Measurements from ENCODE around the gene SFRP5. TPM values are rescaled to one million over a fixed set of nuclear protein-coding genes. Genes with fewer than 3 reads are reported as not detected.

Gene SFRP5, protein sequence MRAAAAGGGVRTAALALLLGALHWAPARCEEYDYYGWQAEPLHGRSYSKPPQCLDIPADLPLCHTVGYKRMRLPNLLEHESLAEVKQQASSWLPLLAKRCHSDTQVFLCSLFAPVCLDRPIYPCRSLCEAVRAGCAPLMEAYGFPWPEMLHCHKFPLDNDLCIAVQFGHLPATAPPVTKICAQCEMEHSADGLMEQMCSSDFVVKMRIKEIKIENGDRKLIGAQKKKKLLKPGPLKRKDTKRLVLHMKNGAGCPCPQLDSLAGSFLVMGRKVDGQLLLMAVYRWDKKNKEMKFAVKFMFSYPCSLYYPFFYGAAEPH
- polyA plus RNA-seq (ENCODE audit: low read depth in 6 of 6): not detected

DNA sequence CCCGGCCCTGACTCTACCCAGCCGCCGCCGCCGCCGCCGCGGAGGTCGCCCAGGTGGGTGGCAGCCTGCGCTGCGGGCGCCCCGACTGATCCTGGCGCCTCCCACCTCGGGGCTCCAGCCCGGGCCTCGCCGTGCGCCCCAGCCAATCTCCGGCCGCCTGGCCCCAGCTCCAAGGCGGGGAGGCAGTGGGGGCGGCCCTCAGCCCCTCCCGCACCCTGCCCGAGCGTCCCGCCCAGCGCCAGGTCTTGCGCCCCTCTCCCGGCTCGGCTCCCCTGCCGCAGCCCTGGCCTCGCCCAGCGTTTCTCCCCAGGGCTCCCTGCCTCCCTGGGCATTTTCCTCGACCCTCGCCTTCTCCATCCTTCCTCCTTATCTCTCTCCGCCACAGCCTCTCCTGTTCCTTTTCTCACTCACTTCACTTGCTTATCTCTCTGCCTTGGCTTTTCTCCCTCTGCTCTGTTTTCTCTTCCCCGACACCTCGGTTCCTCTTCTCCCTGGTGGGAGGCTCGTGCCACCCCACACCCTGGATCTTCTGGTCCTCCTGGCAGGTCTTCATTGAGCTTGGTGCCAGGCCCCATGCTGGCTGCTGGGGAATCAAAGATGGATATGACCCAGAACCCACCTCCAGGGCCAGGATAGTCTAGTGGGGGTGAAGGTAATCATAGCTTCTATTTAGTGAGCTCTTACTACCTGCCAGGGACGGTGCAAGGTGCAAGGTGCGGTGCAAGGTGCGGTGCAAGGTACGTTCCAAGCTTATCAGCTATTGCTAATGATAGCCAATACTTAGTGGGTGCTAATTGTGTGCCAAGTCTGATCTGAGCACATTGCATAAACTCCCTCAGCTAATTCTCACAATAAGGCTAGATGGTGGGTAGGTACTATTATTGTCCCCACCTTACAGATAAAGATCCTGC, at the start of gene SFRP5:
Gene SFRP5 (minus strand): TSS at position 87 of the 911 bp plus-strand sequence. CDS start 166 bp downstream, outside the sequence.
- Mint-ChIP-seq H3K27me3 (peaks cover 26 to 60% (median 46%) of the 10 kb centered on the region in 3 donors), H3K27ac (peak within 1 kb of the TSS in 1 of 6 donors; percentile 49), H3K4me1 (peaks cover 19 to 21% (median 20%) of the 10 kb centered on the region in 3 donors), H3K36me3 (peaks cover 0 to 10% of the 10 kb centered on the region in 2 donors), H3K9me3 (no peaks in the 10 kb centered on the region), H3K4me3 (peak within 1 kb of the TSS in 7 of 8 donors; percentile 13 to 80 (median 65))
- ATAC-seq (ENCODE audit: low read depth in 2 of 2) (no peak), DNase-seq (no peak)

DNA sequence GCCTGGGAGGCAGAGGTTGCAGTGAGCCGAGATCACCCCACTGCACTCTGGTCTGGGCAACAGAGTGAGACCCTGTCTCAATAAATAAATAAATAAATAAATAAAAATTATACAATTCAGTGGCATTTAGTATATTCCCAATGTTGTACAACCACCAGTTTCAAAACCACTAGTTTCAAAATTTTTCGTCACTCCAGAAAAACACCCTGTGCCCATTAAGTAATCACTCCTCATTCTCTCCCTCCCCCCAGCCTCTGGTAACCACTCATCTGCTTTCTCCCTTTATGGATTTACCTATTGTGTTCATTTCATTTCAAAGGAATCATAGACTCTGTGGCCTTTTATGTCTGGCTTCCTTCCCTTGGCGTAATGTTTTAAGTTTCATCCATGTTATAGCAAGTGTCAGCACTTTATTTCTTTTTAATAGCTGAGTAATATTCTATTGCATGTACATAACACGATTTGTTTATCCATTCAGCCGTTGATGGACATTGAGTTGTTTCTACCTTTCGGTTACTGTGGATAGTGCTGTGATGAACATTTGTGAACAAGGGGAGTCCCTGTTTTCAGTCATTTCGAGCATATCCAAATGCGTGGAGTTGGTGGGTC, 48.4 kb upstream of the SFRP5 start:
- Mint-ChIP-seq H3K4me3 (no peak overlapping the region), H3K36me3 (no peaks in the 10 kb centered on the region), H3K9me3 (no peaks in the 10 kb centered on the region), H3K4me1 (no peaks in the 10 kb centered on the region), H3K27me3 (peaks cover 11 to 39% (median 29%) of the 10 kb centered on the region in 3 donors), H3K27ac (no peak overlapping the region)
- DNase-seq (no peak), ATAC-seq (ENCODE audit: low read depth in 2 of 2) (no peak)

DNA sequence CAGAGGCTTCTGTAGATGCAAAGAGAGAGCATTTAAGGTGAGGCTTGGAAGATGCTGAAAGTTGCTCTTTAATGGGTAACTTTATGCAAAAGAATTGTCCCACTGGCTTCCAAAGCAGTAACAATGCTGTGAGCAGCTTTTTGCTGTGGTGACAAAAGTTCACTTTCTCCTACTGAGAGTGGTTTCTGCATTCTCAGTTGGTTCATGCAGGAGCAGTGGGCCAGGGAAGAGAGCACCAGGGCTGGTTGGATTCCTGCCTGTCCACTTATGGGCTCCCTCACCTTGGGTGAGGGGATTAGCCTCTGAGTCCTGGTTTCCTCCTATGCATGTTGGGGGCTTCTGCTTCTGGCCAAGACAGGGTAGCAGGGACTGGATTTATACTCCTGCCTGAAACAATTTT, 46.8 kb upstream of the SFRP5 start:
- DNase-seq (no peak), ATAC-seq (ENCODE audit: low read depth in 2 of 2) (no peak)
- H3K4me1 Mint-ChIP-seq: no peaks in the 10 kb centered on the region
- H3K4me3 Mint-ChIP-seq: no peak overlapping the region
- H3K36me3 Mint-ChIP-seq: no peaks in the 10 kb centered on the region
- H3K27ac Mint-ChIP-seq: peak overlapping the region in 1 of 6 donors; percentile 15
- H3K27me3 Mint-ChIP-seq: peaks cover 11 to 34% (median 25%) of the 10 kb centered on the region in 3 donors
- H3K9me3 Mint-ChIP-seq: no peaks in the 10 kb centered on the region

DNA sequence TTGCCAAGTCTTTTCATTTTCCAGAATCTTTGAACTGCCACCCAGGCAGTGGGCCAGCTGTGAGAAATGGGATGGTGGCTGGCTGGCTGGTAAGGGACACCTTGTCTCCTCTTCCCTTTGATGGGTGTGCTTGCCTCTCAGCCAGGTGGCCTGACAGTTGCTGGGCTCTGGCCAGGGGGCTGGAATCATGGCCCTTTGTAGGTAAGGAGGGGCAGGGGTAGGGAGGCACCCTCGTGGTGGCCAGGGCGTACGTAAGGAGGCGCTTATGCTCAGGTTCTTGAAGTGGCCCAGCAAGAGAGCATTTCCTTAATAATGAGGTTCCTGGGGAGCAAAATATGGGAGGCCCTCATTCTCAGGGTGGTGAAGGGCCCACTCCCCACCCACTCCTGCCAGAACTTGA, 44.8 kb upstream of the SFRP5 start:
- no peaks in the 10 kb centered on the region for H3K9me3 Mint-ChIP-seq
- DNase-seq (no peak), ATAC-seq (ENCODE audit: low read depth in 2 of 2) (no peak)
- no peak overlapping the region for H3K4me3 Mint-ChIP-seq
- no peaks in the 10 kb centered on the region for H3K4me1 Mint-ChIP-seq
- peaks cover 11 to 35% (median 25%) of the 10 kb centered on the region in 3 donors for H3K27me3 Mint-ChIP-seq
- no peaks in the 10 kb centered on the region for H3K36me3 Mint-ChIP-seq
- peak overlapping the region in 1 of 6 donors; percentile 21 for H3K27ac Mint-ChIP-seq

DNA sequence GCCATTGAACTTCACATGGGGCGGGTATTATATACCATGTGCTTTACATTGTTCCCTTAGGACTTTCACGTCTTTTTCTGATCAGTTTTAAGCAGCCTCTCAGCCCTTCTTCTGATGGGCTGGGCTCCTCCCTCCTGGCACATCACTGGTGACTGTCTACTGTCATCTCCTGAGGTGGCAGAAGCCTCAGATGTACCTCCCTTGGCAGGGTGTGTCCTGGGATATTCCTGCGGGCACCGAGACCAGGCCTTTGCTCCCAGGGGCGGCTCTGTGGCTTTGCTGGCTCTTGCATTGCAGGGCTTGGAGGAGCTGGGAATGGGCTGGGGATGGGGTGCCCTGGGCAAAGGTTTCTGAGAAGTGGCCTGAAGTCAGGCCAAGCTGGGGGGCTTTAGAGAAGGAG, 43.2 kb upstream of the SFRP5 start:
- Mint-ChIP-seq H3K4me1 (no peaks in the 10 kb centered on the region), H3K27ac (no peak overlapping the region), H3K9me3 (no peaks in the 10 kb centered on the region), H3K36me3 (no peaks in the 10 kb centered on the region), H3K27me3 (peaks cover 12 to 36% (median 30%) of the 10 kb centered on the region in 3 donors), H3K4me3 (peak overlapping the region in 1 of 8 donors; percentile 69)
- DNase-seq (no peak), ATAC-seq (ENCODE audit: low read depth in 2 of 2) (no peak)

DNA sequence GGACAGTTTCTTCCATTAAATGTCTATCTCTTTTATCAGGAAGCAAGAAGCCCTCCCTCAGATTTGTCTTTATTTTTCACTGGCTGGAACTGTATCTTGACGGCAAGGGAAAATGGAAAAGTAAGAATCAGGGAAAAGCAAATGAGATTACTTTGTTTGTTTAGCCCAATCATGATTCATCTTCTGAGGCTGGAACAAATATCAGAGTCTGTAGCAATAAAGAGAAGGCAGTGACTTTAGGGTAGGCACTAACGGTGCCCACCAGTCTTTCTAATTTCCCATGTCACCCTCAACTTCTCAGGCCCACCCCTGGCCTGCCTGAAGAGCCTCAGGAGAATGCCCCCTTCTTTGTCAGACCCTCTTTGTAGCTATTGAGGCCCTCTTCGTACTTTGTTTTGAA, 41.5 kb upstream of the SFRP5 start:
- Mint-ChIP-seq H3K27me3 (peaks cover 8 to 24% (median 22%) of the 10 kb centered on the region in 3 donors), H3K4me1 (no peaks in the 10 kb centered on the region), H3K4me3 (no peak overlapping the region), H3K36me3 (no peaks in the 10 kb centered on the region), H3K27ac (no peak overlapping the region), H3K9me3 (no peaks in the 10 kb centered on the region)
- no peak for DNase-seq
- no peak for ATAC-seq (ENCODE audit: low read depth in 2 of 2)

DNA sequence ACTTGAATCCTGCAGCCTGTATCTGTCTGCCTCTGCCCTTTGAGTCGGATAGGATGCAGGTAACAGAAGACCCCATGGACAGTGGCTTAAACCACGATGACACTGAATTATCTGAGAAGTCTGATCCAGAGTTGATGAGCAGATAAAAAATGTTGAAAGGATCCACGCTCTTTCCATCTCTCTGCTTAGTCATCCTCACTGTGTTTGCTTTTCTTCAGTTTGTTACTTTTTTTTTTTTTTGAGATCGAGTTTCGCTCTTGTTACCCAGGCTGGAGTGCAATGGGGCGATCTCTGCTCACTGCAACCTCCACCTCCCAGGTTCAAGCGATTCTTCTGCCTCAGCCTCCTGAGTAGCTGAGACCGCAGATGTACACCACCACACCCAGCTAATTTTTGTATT, 40.9 kb upstream of the SFRP5 start:
- H3K9me3 Mint-ChIP-seq: no peaks in the 10 kb centered on the region

DNA sequence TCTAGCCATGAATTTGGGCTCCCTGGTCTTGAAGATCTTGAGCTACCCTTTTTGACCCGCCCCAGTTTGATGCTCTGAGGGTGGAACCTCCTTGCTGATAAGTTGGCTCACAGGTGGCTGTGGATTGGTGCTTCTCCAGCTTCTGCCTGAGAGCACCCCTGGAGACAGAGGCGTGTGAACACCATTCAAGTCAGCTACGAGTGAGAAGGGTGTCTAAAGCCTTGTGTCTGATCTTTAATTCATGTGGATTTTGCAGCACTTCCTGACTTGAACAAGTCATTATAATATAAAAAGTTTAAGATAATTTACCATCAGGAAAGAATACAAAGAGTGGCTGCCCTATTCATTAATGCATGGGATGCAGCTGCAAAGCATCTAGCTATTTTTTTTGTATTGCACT, 40.2 kb upstream of the SFRP5 start:
- Mint-ChIP-seq H3K27ac (no peak overlapping the region), H3K4me3 (no peak overlapping the region), H3K36me3 (no peaks in the 10 kb centered on the region), H3K27me3 (peaks cover 5 to 17% (median 17%) of the 10 kb centered on the region in 3 donors), H3K4me1 (no peaks in the 10 kb centered on the region), H3K9me3 (no peaks in the 10 kb centered on the region)
- ATAC-seq (ENCODE audit: low read depth in 2 of 2): no peak
- DNase-seq: no peak

More for the DNA sequence above, 40.9 kb upstream of the SFRP5 start:
- ATAC-seq (ENCODE audit: low read depth in 2 of 2): no peak
- H3K4me1 Mint-ChIP-seq: no peaks in the 10 kb centered on the region
- DNase-seq: no peak
- H3K4me3 Mint-ChIP-seq: no peak overlapping the region
- H3K36me3 Mint-ChIP-seq: no peaks in the 10 kb centered on the region
- H3K27ac Mint-ChIP-seq: peak overlapping the region in 1 of 6 donors; percentile 21
- peaks cover 5 to 21% (median 20%) of the 10 kb centered on the region in 3 donors for H3K27me3 Mint-ChIP-seq

DNA sequence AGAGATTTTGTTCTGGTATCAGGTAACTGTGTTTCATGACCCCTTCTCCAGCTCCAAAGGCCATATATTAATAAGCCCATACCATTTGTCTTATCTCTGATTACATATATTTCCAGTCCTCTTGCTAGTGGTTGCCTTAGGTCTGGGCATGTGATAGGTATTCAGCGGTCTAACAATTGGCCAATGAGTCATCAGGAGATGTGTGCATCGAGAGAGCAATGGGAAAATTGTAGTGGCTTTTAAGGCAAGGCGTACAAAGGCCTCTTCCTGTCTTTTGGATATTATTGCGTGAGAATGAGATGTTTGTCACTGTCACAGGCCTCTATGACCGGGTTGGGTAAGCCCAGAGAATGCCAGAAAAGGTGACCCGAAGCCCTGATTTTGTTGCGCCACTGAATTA, 38.6 kb upstream of the SFRP5 start:
- Mint-ChIP-seq H3K36me3 (no peaks in the 10 kb centered on the region), H3K27ac (no peak overlapping the region), H3K4me1 (no peaks in the 10 kb centered on the region)

DNA sequence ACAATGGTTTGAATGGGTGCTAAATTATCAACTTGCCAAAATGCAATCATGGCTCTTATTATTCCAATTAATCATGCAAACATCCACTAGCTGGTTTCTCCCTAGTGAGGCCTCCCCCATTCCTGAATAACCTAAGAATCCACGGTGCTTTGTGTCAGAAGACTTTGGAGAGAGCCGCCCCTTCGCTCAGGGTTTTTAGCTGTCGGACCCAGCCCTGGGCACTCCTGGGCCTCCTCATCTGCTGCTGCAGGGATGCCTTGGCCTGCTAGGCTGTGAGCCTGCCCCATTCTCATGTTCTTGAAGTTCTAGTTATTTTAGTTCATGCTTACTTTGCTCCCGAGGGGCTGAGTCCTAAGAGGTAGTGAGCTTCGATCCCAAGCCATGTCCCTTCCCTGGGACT, 34.1 kb upstream of the SFRP5 start:
- no peak for DNase-seq

More for the DNA sequence above, 38.6 kb upstream of the SFRP5 start:
- H3K27me3 Mint-ChIP-seq: peaks cover 5 to 17% (median 12%) of the 10 kb centered on the region in 3 donors
- ATAC-seq (ENCODE audit: low read depth in 2 of 2) (no peak), DNase-seq (no peak)
- H3K9me3 Mint-ChIP-seq: no peaks in the 10 kb centered on the region
- H3K4me3 Mint-ChIP-seq: no peak overlapping the region

DNA sequence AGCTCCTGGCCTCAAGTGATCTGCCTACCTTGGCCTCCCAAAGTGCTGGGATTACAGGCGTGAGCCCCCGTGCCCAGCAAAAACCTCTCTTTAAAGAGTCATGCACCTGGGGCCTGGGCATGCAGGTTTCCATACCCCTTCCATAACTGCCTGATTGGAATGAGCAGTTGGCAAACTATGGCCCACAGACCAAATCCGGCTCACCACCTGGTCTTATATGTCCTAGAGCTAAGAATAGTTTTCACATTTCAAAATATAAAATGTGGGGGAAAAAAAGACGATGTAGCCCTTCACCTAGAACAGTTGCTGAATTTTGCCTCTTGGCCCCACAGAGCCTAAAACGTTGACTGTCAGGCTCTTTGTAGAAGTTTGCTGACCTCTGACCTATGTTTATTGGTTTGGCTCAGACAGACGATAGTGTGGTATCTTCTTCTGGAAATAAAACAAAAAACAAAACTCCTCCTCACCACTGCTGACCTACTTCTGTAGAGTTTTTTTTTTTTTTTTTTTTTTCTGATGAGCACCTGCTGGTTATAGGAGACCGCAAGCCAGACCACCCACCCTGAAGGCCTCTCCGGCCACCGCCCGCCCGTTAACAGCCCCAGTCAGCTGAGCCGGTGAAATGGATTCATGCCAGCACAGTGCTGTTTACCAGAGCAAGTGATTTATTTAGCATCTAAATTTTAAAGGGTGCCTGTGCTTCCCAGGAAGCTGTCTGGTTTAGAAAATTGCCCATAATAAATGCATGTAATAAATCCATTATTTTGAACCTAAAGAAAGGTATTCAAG, 33.5 kb upstream of the SFRP5 start:
- no peak for DNase-seq
- no peak for ATAC-seq (ENCODE audit: low read depth in 2 of 2)
- Mint-ChIP-seq H3K9me3 (no peaks in the 10 kb centered on the region), H3K36me3 (no peaks in the 10 kb centered on the region), H3K4me3 (no peak overlapping the region), H3K27ac (no peak overlapping the region), H3K27me3 (peaks cover 11 to 27% (median 21%) of the 10 kb centered on the region in 3 donors), H3K4me1 (no peaks in the 10 kb centered on the region)

More for the DNA sequence above, 34.1 kb upstream of the SFRP5 start:
- ATAC-seq (ENCODE audit: low read depth in 2 of 2): no peak
- H3K36me3 Mint-ChIP-seq: no peaks in the 10 kb centered on the region
- H3K9me3 Mint-ChIP-seq: no peaks in the 10 kb centered on the region
- no peak overlapping the region for H3K4me3 Mint-ChIP-seq
- no peaks in the 10 kb centered on the region for H3K4me1 Mint-ChIP-seq
- H3K27ac Mint-ChIP-seq: no peak overlapping the region
- peaks cover 15 to 29% (median 22%) of the 10 kb centered on the region in 3 donors for H3K27me3 Mint-ChIP-seq

DNA sequence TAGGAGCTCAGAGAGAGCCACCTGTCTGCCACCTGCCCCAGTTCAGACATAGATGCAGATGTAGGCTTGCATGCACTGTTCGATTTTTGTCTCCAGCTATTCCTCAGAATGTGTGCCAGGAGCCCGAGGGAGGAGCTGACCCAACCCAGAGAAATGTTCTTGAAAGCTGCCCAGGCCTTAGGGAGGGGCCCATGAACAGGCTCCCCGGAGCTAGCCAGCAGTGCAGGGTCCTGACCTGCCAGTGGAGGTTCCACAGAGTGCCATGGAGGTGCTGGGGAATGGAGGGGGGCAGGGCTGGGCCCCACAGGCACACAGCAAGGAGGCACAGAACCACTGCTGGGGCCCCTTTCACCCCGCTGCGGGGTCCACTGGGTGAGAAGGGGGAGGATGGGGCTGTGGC, 29.6 kb upstream of the SFRP5 start:
- Mint-ChIP-seq H3K36me3 (no peaks in the 10 kb centered on the region), H3K27me3 (peaks cover 23 to 47% (median 35%) of the 10 kb centered on the region in 3 donors), H3K27ac (no peak overlapping the region), H3K4me3 (no peak overlapping the region), H3K9me3 (peaks cover 0 to 24% (median 14%) of the 10 kb centered on the region in 7 donors), H3K4me1 (no peaks in the 10 kb centered on the region)
- ATAC-seq (ENCODE audit: low read depth in 2 of 2) (no peak), DNase-seq (no peak)

DNA sequence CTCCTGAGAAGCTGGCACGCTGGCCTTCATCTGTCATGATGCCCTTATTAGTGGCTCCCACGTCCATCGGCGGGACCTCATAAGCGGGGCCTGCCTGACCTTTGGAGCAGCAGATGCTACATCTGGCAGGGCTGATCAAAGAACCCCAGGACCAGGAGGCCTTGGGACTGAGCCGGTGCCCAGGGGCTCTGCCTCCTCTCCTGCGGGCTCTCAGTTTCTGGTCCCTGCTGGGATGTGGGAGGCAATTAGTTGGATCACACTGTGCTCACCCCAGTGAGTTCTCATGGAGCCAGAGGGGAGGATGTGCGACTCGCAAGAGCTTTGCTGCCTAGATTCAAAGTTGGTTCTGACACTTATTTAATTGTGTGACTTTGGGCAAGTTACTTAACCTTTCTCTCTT, 28.7 kb upstream of the SFRP5 start:
- DNase-seq: no peak
- Mint-ChIP-seq H3K9me3 (peaks cover 0 to 24% (median 14%) of the 10 kb centered on the region in 7 donors), H3K36me3 (no peaks in the 10 kb centered on the region), H3K27me3 (peaks cover 26 to 51% (median 39%) of the 10 kb centered on the region in 3 donors), H3K4me3 (no peak overlapping the region), H3K4me1 (no peaks in the 10 kb centered on the region), H3K27ac (no peak overlapping the region)
- no peak for ATAC-seq (ENCODE audit: low read depth in 2 of 2)
